Parathyroid adenoma (tissue), 2 donors: ENCODE results near the gene FAIM2.

Experiments used
- H2AFZ ChIP-seq: fragments of 300-600 bp; sonication (generic); one replicate; pipeline ENCODE4 v1.7.0; 2017; ENCODE audit warnings: antibody characterized with exemption, mild to moderate bottlenecking
- H3K27ac ChIP-seq: fragments of 300-600 bp; sonication (generic); one replicate; pipeline ENCODE4 v1.7.0; 2017
- H3K27me3 ChIP-seq: fragments of 300-600 bp; sonication (generic); one replicate; pipeline ENCODE4 v1.7.0; 2017; ENCODE audit warnings: low read length; ENCODE audit not compliant: control insufficient read depth, insufficient read depth
- H3K36me3 ChIP-seq: fragments of 300-600 bp; sonication (generic); one replicate; pipeline ENCODE4 v1.7.0; 2017; ENCODE audit warnings: low read length; ENCODE audit not compliant: control insufficient read depth, insufficient read depth
- H3K4me1 ChIP-seq: fragments of 300-600 bp; sonication (generic); one replicate; pipeline ENCODE4 v1.7.0; 2017; ENCODE audit warnings: control low read depth
- H3K4me2 ChIP-seq: fragments of 300-600 bp; sonication (generic); one replicate; pipeline ENCODE4 v1.7.0; 2017; ENCODE audit warnings: low read length
- H3K4me3 ChIP-seq: fragments of 300-600 bp; sonication (generic); one replicate; pipeline ENCODE4 v1.7.0; 2017; ENCODE audit warnings: low read depth, low read length
- H3K79me2 ChIP-seq: fragments of 300-600 bp; sonication (generic); one replicate; pipeline ENCODE4 v1.7.0; 2017; ENCODE audit warnings: control low read depth
- H3K9ac ChIP-seq: fragments of 300-600 bp; sonication (generic); one replicate; pipeline ENCODE4 v1.7.0; 2017; ENCODE audit warnings: mild to moderate bottlenecking
- H3K9me3 ChIP-seq: fragments of 300-600 bp; sonication (generic); one replicate; pipeline ENCODE4 v1.7.0; 2017; ENCODE audit warnings: low read length; ENCODE audit not compliant: control insufficient read depth
- TF ChIP-seq, protein P1 (sequence below): fragments of 300-600 bp; sonication (generic); IDR thresholded peaks from one replicate; pipeline ENCODE4 v1.7.0; 2017; ENCODE audit warnings: antibody characterized with exemption, mild to moderate bottlenecking
- donor health status: primary hyperparathyroidism.

FAIM2 gene

GRCh38 chr12:49887536-49888401, 15.9 kb downstream of the FAIM2 start:
- H3K9ac ChIP-seq, result no peak overlapping the region
- H3K9me3 ChIP-seq, result no peaks in the 10 kb centered on the region
- H3K27me3 ChIP-seq, result no peaks in the 10 kb centered on the region
- H3K36me3 ChIP-seq, result no peaks in the 10 kb centered on the region
- H3K4me1 ChIP-seq, result peaks cover 30% of the 10 kb centered on the region
- H2AFZ ChIP-seq, result no peak overlapping the region
- H3K4me2 ChIP-seq, result no peak overlapping the region
- no peaks in the 10 kb centered on the region for H3K79me2 ChIP-seq
- TF ChIP-seq, protein P1, sequence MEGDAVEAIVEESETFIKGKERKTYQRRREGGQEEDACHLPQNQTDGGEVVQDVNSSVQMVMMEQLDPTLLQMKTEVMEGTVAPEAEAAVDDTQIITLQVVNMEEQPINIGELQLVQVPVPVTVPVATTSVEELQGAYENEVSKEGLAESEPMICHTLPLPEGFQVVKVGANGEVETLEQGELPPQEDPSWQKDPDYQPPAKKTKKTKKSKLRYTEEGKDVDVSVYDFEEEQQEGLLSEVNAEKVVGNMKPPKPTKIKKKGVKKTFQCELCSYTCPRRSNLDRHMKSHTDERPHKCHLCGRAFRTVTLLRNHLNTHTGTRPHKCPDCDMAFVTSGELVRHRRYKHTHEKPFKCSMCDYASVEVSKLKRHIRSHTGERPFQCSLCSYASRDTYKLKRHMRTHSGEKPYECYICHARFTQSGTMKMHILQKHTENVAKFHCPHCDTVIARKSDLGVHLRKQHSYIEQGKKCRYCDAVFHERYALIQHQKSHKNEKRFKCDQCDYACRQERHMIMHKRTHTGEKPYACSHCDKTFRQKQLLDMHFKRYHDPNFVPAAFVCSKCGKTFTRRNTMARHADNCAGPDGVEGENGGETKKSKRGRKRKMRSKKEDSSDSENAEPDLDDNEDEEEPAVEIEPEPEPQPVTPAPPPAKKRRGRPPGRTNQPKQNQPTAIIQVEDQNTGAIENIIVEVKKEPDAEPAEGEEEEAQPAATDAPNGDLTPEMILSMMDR, result no peak
- no peak overlapping the region for H3K4me3 ChIP-seq
- H3K27ac ChIP-seq, result no peak overlapping the region

DNA sequence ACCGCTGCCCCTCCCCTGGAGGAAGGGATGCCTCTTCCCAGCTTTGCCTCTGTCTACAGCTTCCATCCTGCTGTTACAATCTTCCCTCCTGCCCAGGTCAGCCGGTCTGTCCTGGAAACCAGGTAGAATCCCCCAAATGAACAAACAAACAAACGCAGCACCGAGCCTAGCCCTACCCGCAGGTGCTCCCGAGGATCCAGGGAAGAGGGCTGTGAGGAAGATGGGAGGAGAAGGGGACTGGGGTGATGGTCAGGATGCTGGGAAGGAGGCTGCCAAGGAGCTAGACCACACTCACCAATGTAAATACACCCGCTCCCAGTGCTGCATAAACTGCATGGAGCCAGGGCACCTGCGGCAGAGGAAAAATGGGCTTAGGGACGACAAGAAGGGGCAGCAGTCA, 16.6 kb downstream of the FAIM2 start:
- H3K4me2 ChIP-seq, result no peak overlapping the region
- no peak overlapping the region for H3K4me3 ChIP-seq
- H3K9me3 ChIP-seq, result no peaks in the 10 kb centered on the region
- H2AFZ ChIP-seq, result no peak overlapping the region
- no peak overlapping the region for H3K9ac ChIP-seq
- H3K36me3 ChIP-seq, result no peaks in the 10 kb centered on the region
- peaks cover 30% of the 10 kb centered on the region for H3K4me1 ChIP-seq
- H3K27me3 ChIP-seq, result no peaks in the 10 kb centered on the region
- TF ChIP-seq, protein P1, result no peak
- no peak overlapping the region for H3K27ac ChIP-seq
- H3K79me2 ChIP-seq, result no peaks in the 10 kb centered on the region

GRCh38 chr12:49885663-49886461, 17.8 kb downstream of the FAIM2 start:
- H3K27ac ChIP-seq, result no peak overlapping the region
- no peaks in the 10 kb centered on the region for H3K79me2 ChIP-seq
- no peak overlapping the region for H3K4me2 ChIP-seq
- TF ChIP-seq, protein P1, result no peak
- H3K9me3 ChIP-seq, result no peaks in the 10 kb centered on the region
- H3K27me3 ChIP-seq, result no peaks in the 10 kb centered on the region
- H3K4me1 ChIP-seq, result peaks cover 30% of the 10 kb centered on the region
- no peaks in the 10 kb centered on the region for H3K36me3 ChIP-seq
- H3K9ac ChIP-seq, result no peak overlapping the region
- H3K4me3 ChIP-seq, result no peak overlapping the region
- no peak overlapping the region for H2AFZ ChIP-seq

- no peak overlapping the region for H2AFZ ChIP-seq
- H3K27ac ChIP-seq, result peak overlapping the region; percentile 5
- H3K4me1 ChIP-seq, result peaks cover 30% of the 10 kb centered on the region
- no peaks in the 10 kb centered on the region for H3K79me2 ChIP-seq
- H3K9ac ChIP-seq, result no peak overlapping the region
- H3K4me2 ChIP-seq, result peak overlapping the region; percentile 34
- no peak overlapping the region for H3K4me3 ChIP-seq
- H3K27me3 ChIP-seq, result no peaks in the 10 kb centered on the region
- TF ChIP-seq, protein P1, result no peak
- no peaks in the 10 kb centered on the region for H3K36me3 ChIP-seq
- H3K9me3 ChIP-seq, result no peaks in the 10 kb centered on the region
Observed at GRCh38 chr12:49885118-49885517, 18.6 kb downstream of the FAIM2 start.
